Endometrium (tissue), 2 donors: ENCODE measurements around the gene KIRREL2.
"Not testable (repeated sequence)": the region's sequence is repeated elsewhere in the genome, so short reads cannot be mapped to it uniquely, and the experiment has no call there.

ENCODE experiments used
- FAIRE-seq: peaks from 2 replicates; lab custom pipeline; 2012; peaks lifted over from hg19 to GRCh38; lab: Jason Lieb, UNC
- donor health status: control.
- donor health status: control.

Gene KIRREL2

GRCh38 chr19:35856546-35857149 is at the start of gene KIRREL2:
TSS of gene KIRREL2 (plus strand) at chr19:35856911. CDS start at chr19:35857120, 209 bp downstream.
- FAIRE-seq, result no peak

- FAIRE-seq, result no peak
Measured at GRCh38 chr19:35807633-35808032, 49.1 kb upstream of the KIRREL2 start.

GRCh38 chr19:35811317-35812219 is 45.1 kb upstream of the KIRREL2 start:
- FAIRE-seq, result no peak

GRCh38 chr19:35812220-35813042 is 44.3 kb upstream of the KIRREL2 start, which contains the start of gene PRODH2:
TSS of gene PRODH2 (minus strand) at chr19:35812845. CDS start at chr19:35812805, 40 bp downstream.
- FAIRE-seq, result no peak

GRCh38 chr19:35813043-35813890 is 43.4 kb upstream of the KIRREL2 start:
- FAIRE-seq, result no peak

GRCh38 chr19:35816262-35816661 is 40.4 kb upstream of the KIRREL2 start:
- FAIRE-seq, result no peak

GRCh38 chr19:35816846-35817245 is 39.9 kb upstream of the KIRREL2 start:
- FAIRE-seq, result no peak

GRCh38 chr19:35818445-35818844 is 38.3 kb upstream of the KIRREL2 start:
- no peak for FAIRE-seq

GRCh38 chr19:35822579-35822978 is 34.1 kb upstream of the KIRREL2 start:
- no peak for FAIRE-seq

GRCh38 chr19:35824150-35824549 is 32.6 kb upstream of the KIRREL2 start:
- no peak for FAIRE-seq

- no peak for FAIRE-seq
Measured at GRCh38 chr19:35828692-35829301, 27.9 kb upstream of the KIRREL2 start.

GRCh38 chr19:35830986-35831385 is 25.7 kb upstream of the KIRREL2 start:
- no peak for FAIRE-seq

GRCh38 chr19:35832054-35832453 is 24.7 kb upstream of the KIRREL2 start:
- FAIRE-seq, result no peak

- FAIRE-seq, result no peak
Measured at GRCh38 chr19:35833972-35834371, 22.7 kb upstream of the KIRREL2 start.

GRCh38 chr19:35836096-35836495 is 20.6 kb upstream of the KIRREL2 start:
- not testable (repeated sequence) for FAIRE-seq

- no peak for FAIRE-seq
Measured at GRCh38 chr19:35841961-35842595, 14.6 kb upstream of the KIRREL2 start.

- no peak for FAIRE-seq
Measured at GRCh38 chr19:35842666-35843272, 13.9 kb upstream of the KIRREL2 start.

- FAIRE-seq, result no peak
Measured at GRCh38 chr19:35843676-35844481, 12.8 kb upstream of the KIRREL2 start.
